ENCODE measurements around the gene MMP25. TPM values are rescaled to one million over a fixed set of nuclear protein-coding genes. Genes with fewer than 3 reads are reported as not detected.
A peak's percentile ranks its signal among the peaks of the same experiment; 100 is the strongest.
"Not testable (repeated sequence)": the region's sequence is repeated elsewhere in the genome, so short reads cannot be mapped to it uniquely, and the experiment has no call there.

Gene MMP25
- total RNA-seq, 1 experiment from 2014 or later, result 0.11 TPM

DNA sequence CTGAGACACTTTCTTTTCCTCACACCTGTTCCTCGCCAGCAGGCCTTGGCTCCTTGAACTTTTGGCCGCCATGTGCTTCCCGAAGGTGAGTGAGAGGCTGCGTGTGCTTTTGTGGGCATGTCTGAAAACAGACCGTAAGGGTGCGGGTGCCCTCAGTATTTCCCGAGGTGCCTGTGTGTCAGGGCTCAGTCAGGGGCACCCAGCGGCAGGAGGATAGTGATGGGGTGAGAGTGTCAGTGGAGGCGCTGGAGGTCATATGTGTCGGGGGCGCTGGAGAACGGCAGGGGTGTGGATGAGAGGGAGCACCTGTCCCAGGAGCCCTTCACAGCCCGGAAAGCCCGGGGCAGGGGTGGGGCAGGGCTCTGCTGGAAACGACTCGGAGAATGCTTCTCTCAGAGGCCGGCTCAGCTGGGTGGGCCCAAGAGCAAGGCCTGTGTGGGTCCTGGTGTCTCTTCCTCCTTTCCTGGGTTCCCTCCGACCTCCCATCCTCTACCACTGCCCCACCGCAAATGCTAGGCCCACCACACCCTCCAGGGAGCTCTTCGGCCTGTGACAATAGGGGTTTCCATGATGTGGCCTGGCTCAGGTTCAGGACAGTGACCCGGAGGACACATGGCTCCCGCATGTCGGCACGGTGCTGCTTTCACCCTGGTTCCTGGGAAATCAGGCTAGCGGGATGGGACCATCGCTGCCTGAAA lies 19.5 kb downstream of the MMP25 start:
- H3K4me1 Mint-ChIP-seq (ENCODE audit: low read depth, unreplicated experiment), result no peaks in the 10 kb centered on the region
- peak in 1 of 2 experiments; percentile 30 for DNase-seq
- H3K4me1 ChIP-seq, result peaks cover 16% of the 10 kb centered on the region
- H3K9me3 ChIP-seq, result no peaks in the 10 kb centered on the region
- peak overlapping the region; percentile 79 for H3K27ac Mint-ChIP-seq (ENCODE audit: unreplicated experiment)
- TF ChIP-seq, protein P1, sequence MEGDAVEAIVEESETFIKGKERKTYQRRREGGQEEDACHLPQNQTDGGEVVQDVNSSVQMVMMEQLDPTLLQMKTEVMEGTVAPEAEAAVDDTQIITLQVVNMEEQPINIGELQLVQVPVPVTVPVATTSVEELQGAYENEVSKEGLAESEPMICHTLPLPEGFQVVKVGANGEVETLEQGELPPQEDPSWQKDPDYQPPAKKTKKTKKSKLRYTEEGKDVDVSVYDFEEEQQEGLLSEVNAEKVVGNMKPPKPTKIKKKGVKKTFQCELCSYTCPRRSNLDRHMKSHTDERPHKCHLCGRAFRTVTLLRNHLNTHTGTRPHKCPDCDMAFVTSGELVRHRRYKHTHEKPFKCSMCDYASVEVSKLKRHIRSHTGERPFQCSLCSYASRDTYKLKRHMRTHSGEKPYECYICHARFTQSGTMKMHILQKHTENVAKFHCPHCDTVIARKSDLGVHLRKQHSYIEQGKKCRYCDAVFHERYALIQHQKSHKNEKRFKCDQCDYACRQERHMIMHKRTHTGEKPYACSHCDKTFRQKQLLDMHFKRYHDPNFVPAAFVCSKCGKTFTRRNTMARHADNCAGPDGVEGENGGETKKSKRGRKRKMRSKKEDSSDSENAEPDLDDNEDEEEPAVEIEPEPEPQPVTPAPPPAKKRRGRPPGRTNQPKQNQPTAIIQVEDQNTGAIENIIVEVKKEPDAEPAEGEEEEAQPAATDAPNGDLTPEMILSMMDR (IDR thresholded peaks at IDR 0.05; ENCODE audit: insufficient read depth in 1 of 2, low read depth in 1 of 2, low read length in 1 of 2, severe bottlenecking in 1 of 2, unreplicated experiment in 1 of 2), result no peak
- no peaks in the 10 kb centered on the region for H3K36me3 ChIP-seq (ENCODE audit: control insufficient read depth, insufficient read depth, low read length)
- peaks cover 13% of the 10 kb centered on the region for H3K36me3 Mint-ChIP-seq (ENCODE audit: insufficient read depth, unreplicated experiment)
- no peaks in the 10 kb centered on the region for H3K9me3 Mint-ChIP-seq (ENCODE audit: unreplicated experiment)
- H3K27me3 ChIP-seq (replicated peaks; ENCODE audit: control insufficient read depth, insufficient read depth, low read length), result no peaks in the 10 kb centered on the region
- POLR2A ChIA-PET, result interaction anchor here (0.7 kb wide), 1 partner anchor 62 kb away, joined by 3 read pairs; no protein-coding TSS in a partner anchor
- CTCF ChIA-PET, result no interaction called here
- peak overlapping the region; percentile 78 for H3K4me3 Mint-ChIP-seq (ENCODE audit: unreplicated experiment)
- peak overlapping the region; percentile 49 for H3K4me3 ChIP-seq (ENCODE audit: low read depth, low read length)
- intact Hi-C loops (cut with micrococcal nuclease; ENCODE audit: unreplicated experiment), result no loop called here
- no peaks in the 10 kb centered on the region for H3K27me3 Mint-ChIP-seq (ENCODE audit: insufficient read depth, unreplicated experiment)
- TSS peak; percentile 49 for BruUV-seq (replicated peaks)

DNA sequence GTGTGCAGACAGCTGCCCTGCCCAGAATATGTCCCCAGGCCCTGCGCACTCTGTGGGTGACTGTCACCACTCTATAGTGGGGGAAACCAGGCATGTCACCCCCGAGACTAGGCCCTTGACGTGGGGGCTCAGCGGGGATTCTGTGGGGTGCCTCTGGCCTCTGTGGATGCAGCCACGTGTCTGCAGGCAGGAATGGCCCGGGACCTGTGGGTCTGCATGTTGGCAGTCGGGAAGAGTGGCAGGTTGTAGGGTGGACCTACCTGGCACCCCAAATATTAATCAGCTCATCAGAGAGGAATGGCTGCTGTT lies 20.0 kb downstream of the MMP25 start:
- no peaks in the 10 kb centered on the region for H3K36me3 ChIP-seq (ENCODE audit: control insufficient read depth, insufficient read depth, low read length)
- H3K27me3 Mint-ChIP-seq (ENCODE audit: insufficient read depth, unreplicated experiment), result no peaks in the 10 kb centered on the region
- H3K4me3 Mint-ChIP-seq (ENCODE audit: unreplicated experiment), result peak overlapping the region; percentile 78
- peak overlapping the region; percentile 49 for H3K4me3 ChIP-seq (ENCODE audit: low read depth, low read length)
- no peaks in the 10 kb centered on the region for H3K27me3 ChIP-seq (replicated peaks; ENCODE audit: control insufficient read depth, insufficient read depth, low read length)
- intact Hi-C loops (cut with micrococcal nuclease; ENCODE audit: unreplicated experiment), result no loop called here
- DNase-seq, result no peak
- H3K4me1 ChIP-seq, result peaks cover 16% of the 10 kb centered on the region
- H3K4me1 Mint-ChIP-seq (ENCODE audit: low read depth, unreplicated experiment), result peaks cover under 1% of the 10 kb centered on the region
- TF ChIP-seq, protein P1 (IDR thresholded peaks at IDR 0.05; ENCODE audit: insufficient read depth in 1 of 2, low read depth in 1 of 2, low read length in 1 of 2, severe bottlenecking in 1 of 2, unreplicated experiment in 1 of 2), result no peak
- peak overlapping the region; percentile 79 for H3K27ac Mint-ChIP-seq (ENCODE audit: unreplicated experiment)
- no peaks in the 10 kb centered on the region for H3K9me3 ChIP-seq
- ChIA-PET POLR2A (no interaction called here), CTCF (no interaction called here)
- peaks cover 13% of the 10 kb centered on the region for H3K36me3 Mint-ChIP-seq (ENCODE audit: insufficient read depth, unreplicated experiment)
- no peaks in the 10 kb centered on the region for H3K9me3 Mint-ChIP-seq (ENCODE audit: unreplicated experiment)
- no TSS peak for BruUV-seq (replicated peaks)

DNA sequence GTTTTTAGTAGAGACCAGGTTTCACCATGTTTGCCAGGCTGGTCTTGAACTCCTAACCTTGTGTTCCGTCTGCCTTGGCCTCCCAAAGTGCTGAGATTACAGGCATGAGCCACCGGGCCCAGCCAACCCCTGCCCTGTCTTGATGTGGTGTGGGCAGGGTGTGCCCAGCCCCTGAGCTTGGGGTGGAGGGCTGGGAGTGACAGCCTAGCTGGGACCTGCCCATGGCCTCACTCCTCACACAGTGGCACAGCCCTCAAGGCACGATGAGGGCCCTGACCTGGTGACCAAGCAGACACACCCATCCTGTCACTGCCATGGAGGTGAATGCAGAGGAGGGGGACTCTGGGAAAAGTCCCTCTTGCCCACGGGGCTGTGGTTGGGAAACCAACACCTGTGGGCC lies 22.1 kb downstream of the MMP25 start:
- ChIA-PET POLR2A (no interaction called here), CTCF (no interaction called here)
- intact Hi-C loops (cut with micrococcal nuclease; ENCODE audit: unreplicated experiment), result no loop called here
- Mint-ChIP-seq H3K27me3 (ENCODE audit: insufficient read depth, unreplicated experiment) (peaks cover under 1% of the 10 kb centered on the region), H3K27ac (ENCODE audit: unreplicated experiment) (no peak overlapping the region), H3K36me3 (ENCODE audit: insufficient read depth, unreplicated experiment) (peaks cover 19% of the 10 kb centered on the region), H3K4me3 (ENCODE audit: unreplicated experiment) (no peak overlapping the region), H3K9me3 (ENCODE audit: unreplicated experiment) (no peaks in the 10 kb centered on the region), H3K4me1 (ENCODE audit: low read depth, unreplicated experiment) (peaks cover 9% of the 10 kb centered on the region)
- Histone ChIP-seq H3K4me1 (peaks cover 16% of the 10 kb centered on the region), H3K36me3 (ENCODE audit: control insufficient read depth, insufficient read depth, low read length) (no peaks in the 10 kb centered on the region), H3K4me3 (ENCODE audit: low read depth, low read length) (no peak overlapping the region), H3K9me3 (no peaks in the 10 kb centered on the region), H3K27me3 (replicated peaks; ENCODE audit: control insufficient read depth, insufficient read depth, low read length) (no peaks in the 10 kb centered on the region)
- TF ChIP-seq, protein P1 (IDR thresholded peaks at IDR 0.05; ENCODE audit: insufficient read depth in 1 of 2, low read depth in 1 of 2, low read length in 1 of 2, severe bottlenecking in 1 of 2, unreplicated experiment in 1 of 2), result no peak
- BruUV-seq (replicated peaks), result no TSS peak
- no peak for DNase-seq

DNA sequence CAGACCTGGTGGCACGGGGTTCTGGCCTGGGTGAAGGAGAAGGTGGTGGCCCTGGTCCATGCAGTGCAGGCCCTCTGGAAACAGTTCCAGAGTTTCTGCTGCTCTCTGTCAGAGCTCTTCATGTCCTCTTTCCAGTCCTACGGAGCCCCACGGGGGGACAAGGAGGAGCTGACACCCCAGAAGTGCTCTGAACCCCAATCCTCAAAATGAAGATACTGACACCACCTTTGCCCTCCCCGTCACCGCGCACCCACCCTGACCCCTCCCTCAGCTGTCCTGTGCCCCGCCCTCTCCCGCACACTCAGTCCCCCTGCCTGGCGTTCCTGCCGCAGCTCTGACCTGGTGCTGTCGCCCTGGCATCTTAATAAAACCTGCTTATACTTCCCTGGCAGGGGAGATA lies 22.8 kb downstream of the MMP25 start:
- intact Hi-C loops (cut with micrococcal nuclease; ENCODE audit: unreplicated experiment); H3K9me3 ChIP-seq; POLR2A ChIA-PET; H3K27me3 Mint-ChIP-seq (ENCODE audit: insufficient read depth, unreplicated experiment); H3K4me3 ChIP-seq (ENCODE audit: low read depth, low read length); H3K27ac Mint-ChIP-seq (ENCODE audit: unreplicated experiment); CTCF ChIA-PET; H3K9me3 Mint-ChIP-seq (ENCODE audit: unreplicated experiment); H3K4me3 Mint-ChIP-seq (ENCODE audit: unreplicated experiment); H3K36me3 ChIP-seq (ENCODE audit: control insufficient read depth, insufficient read depth, low read length); BruUV-seq (replicated peaks); DNase-seq; H3K4me1 Mint-ChIP-seq (ENCODE audit: low read depth, unreplicated experiment); H3K27me3 ChIP-seq (replicated peaks; ENCODE audit: control insufficient read depth, insufficient read depth, low read length): not testable (repeated sequence)
- H3K36me3 Mint-ChIP-seq (ENCODE audit: insufficient read depth, unreplicated experiment), result peaks cover 19% of the 10 kb centered on the region
- peaks cover 15% of the 10 kb centered on the region for H3K4me1 ChIP-seq
